ENCODE results near the gene ATP5ME.

DNA sequence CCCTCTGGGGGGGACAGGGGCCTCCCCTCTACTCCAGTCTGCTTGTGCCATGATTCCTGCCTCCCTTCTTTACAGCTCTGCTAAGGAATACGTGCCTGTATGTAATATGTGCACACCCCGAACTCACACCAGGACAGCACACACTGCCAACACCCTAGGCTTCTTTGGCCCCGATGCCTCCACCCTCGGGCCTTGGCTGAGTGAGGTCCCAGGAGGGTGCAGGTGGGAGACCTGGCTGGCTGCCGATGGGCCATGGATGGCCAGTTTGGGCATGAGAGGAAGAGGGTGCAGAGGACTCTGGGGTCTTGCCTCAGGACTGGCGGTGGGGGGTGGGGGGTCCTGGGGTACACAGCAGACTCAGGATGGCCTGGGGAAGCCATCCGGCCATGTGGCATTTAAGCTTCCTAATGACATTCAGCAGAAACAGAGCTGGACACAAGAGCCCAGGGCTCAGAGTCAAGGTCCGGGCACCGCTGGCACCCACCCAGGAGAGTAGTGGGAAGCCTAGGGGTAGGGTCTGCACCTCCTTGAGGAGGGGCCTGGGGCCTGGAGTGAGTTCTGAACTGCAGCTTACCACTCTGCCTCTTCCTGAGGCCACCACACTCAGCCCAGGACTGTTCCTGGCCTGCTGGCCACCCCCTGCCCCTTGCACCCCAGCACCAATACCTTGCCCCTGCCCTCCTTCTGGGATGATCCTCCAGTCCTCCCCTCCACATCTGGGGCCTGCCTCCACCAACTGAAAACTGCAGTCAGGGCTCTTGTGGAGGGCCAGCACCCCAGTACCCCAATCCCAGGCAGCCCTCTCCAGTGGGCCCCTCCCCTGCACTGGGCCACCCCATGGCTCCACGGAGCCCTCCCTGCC is 29.5 kb upstream of the ATP5ME start:
- TF ChIP-seq GABPA (IDR thresholded peaks at IDR 0.05; ENCODE audit: low read depth) (no peak), POLR2AphosphoS5 (IDR thresholded peaks at IDR 0.05; ENCODE audit: low read depth) (no peak)
- TF ChIP-seq, protein P1, sequence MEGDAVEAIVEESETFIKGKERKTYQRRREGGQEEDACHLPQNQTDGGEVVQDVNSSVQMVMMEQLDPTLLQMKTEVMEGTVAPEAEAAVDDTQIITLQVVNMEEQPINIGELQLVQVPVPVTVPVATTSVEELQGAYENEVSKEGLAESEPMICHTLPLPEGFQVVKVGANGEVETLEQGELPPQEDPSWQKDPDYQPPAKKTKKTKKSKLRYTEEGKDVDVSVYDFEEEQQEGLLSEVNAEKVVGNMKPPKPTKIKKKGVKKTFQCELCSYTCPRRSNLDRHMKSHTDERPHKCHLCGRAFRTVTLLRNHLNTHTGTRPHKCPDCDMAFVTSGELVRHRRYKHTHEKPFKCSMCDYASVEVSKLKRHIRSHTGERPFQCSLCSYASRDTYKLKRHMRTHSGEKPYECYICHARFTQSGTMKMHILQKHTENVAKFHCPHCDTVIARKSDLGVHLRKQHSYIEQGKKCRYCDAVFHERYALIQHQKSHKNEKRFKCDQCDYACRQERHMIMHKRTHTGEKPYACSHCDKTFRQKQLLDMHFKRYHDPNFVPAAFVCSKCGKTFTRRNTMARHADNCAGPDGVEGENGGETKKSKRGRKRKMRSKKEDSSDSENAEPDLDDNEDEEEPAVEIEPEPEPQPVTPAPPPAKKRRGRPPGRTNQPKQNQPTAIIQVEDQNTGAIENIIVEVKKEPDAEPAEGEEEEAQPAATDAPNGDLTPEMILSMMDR (IDR thresholded peaks at IDR 0.05; ENCODE audit: insufficient read depth, low read length) = no peak
- TF ChIP-seq, protein P2, sequence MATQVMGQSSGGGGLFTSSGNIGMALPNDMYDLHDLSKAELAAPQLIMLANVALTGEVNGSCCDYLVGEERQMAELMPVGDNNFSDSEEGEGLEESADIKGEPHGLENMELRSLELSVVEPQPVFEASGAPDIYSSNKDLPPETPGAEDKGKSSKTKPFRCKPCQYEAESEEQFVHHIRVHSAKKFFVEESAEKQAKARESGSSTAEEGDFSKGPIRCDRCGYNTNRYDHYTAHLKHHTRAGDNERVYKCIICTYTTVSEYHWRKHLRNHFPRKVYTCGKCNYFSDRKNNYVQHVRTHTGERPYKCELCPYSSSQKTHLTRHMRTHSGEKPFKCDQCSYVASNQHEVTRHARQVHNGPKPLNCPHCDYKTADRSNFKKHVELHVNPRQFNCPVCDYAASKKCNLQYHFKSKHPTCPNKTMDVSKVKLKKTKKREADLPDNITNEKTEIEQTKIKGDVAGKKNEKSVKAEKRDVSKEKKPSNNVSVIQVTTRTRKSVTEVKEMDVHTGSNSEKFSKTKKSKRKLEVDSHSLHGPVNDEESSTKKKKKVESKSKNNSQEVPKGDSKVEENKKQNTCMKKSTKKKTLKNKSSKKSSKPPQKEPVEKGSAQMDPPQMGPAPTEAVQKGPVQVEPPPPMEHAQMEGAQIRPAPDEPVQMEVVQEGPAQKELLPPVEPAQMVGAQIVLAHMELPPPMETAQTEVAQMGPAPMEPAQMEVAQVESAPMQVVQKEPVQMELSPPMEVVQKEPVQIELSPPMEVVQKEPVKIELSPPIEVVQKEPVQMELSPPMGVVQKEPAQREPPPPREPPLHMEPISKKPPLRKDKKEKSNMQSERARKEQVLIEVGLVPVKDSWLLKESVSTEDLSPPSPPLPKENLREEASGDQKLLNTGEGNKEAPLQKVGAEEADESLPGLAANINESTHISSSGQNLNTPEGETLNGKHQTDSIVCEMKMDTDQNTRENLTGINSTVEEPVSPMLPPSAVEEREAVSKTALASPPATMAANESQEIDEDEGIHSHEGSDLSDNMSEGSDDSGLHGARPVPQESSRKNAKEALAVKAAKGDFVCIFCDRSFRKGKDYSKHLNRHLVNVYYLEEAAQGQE (IDR thresholded peaks at IDR 0.05; ENCODE audit: insufficient replicate concordance, low read depth) = no peak
